GM18526 (cell line): ENCODE data around the gene RPTOR.

Experiments
- POLR2A ChIP-seq: IDR thresholded peaks from 3 replicates; pipeline ENCODE4 v1.6.1; 2011; ENCODE audit not compliant: insufficient read length; ENCODE audit errors: extremely low read depth

Gene RPTOR

GRCh38 chr17:80544655-80545498 lies at the start of gene RPTOR:
Gene RPTOR, plus strand, starts transcription at chr17:80544838. Its CDS starts 792 bp downstream, at chr17:80545630.
- TF ChIP-seq POLR2A, result peak; percentile 66

GRCh38 chr17:80497726-80498241 lies 46.9 kb upstream of the RPTOR start:
- no peak for TF ChIP-seq POLR2A

GRCh38 chr17:80498242-80498919 lies 46.3 kb upstream of the RPTOR start:
- no peak for TF ChIP-seq POLR2A

- no peak for TF ChIP-seq POLR2A
These were observed 45.7 kb upstream of the RPTOR start for GRCh38 chr17:80498920-80499410.

GRCh38 chr17:80499560-80499959 lies 45.1 kb upstream of the RPTOR start:
- TF ChIP-seq POLR2A, result no peak

GRCh38 chr17:80499961-80500665 lies 44.5 kb upstream of the RPTOR start:
- no peak for TF ChIP-seq POLR2A

- TF ChIP-seq POLR2A, result no peak
These were observed 42.7 kb upstream of the RPTOR start for GRCh38 chr17:80501741-80502577.

- TF ChIP-seq POLR2A, result no peak
These were observed 42.1 kb upstream of the RPTOR start for GRCh38 chr17:80502578-80502877.

- TF ChIP-seq POLR2A, result no peak
These were observed 41.6 kb upstream of the RPTOR start for GRCh38 chr17:80503031-80503430.

- no peak for TF ChIP-seq POLR2A
These were observed 40.7 kb upstream of the RPTOR start for GRCh38 chr17:80503921-80504320.

- TF ChIP-seq POLR2A, result no peak
These were observed 39.8 kb upstream of the RPTOR start for GRCh38 chr17:80504686-80505413.

GRCh38 chr17:80507965-80508364 lies 36.7 kb upstream of the RPTOR start:
- TF ChIP-seq POLR2A, result no peak

GRCh38 chr17:80509311-80509710 lies 35.3 kb upstream of the RPTOR start:
- no peak for TF ChIP-seq POLR2A

GRCh38 chr17:80510132-80510531 lies 34.5 kb upstream of the RPTOR start:
- no peak for TF ChIP-seq POLR2A

- TF ChIP-seq POLR2A, result no peak
These were observed 33.9 kb upstream of the RPTOR start for GRCh38 chr17:80510772-80511171.
